ENCODE measurements around the gene TOLLIP.
"Not testable (repeated sequence)": the region's sequence is repeated elsewhere in the genome, so short reads cannot be mapped to it uniquely, and the experiment has no call there.

The TOLLIP gene

GRCh38 chr11:1242751-1243150 lies 66.7 kb downstream of the TOLLIP start:
- not testable (repeated sequence) for DNase-seq

- no peak for DNase-seq
Observed at GRCh38 chr11:1242289-1242688, 67.1 kb downstream of the TOLLIP start.

GRCh38 chr11:1241706-1242105 lies 67.7 kb downstream of the TOLLIP start:
- no peak for DNase-seq

- no peak for DNase-seq
Observed at GRCh38 chr11:1240771-1241170, 68.7 kb downstream of the TOLLIP start.

GRCh38 chr11:1239596-1240205 lies 69.7 kb downstream of the TOLLIP start:
- no peak for DNase-seq

- DNase-seq = no peak
Observed at GRCh38 chr11:1238767-1239595, 70.5 kb downstream of the TOLLIP start.

GRCh38 chr11:1237851-1238250 lies 71.6 kb downstream of the TOLLIP start:
- DNase-seq = no peak

GRCh38 chr11:1237128-1237580 lies 72.3 kb downstream of the TOLLIP start:
- no peak for DNase-seq

GRCh38 chr11:1236316-1237127 lies 72.9 kb downstream of the TOLLIP start:
- DNase-seq = no peak

GRCh38 chr11:1235901-1236315 lies 73.5 kb downstream of the TOLLIP start:
- no peak for DNase-seq

GRCh38 chr11:1235306-1235900 lies 74.0 kb downstream of the TOLLIP start:
- DNase-seq = no peak

GRCh38 chr11:1234771-1235305 lies 74.6 kb downstream of the TOLLIP start:
- no peak for DNase-seq

- DNase-seq = no peak
Observed at GRCh38 chr11:1234054-1234720, 75.2 kb downstream of the TOLLIP start.

- DNase-seq = no peak
Observed at GRCh38 chr11:1233351-1234053, 75.9 kb downstream of the TOLLIP start.

- no peak for DNase-seq
Observed at GRCh38 chr11:1232883-1233321, 76.5 kb downstream of the TOLLIP start.

- no peak for DNase-seq
Observed at GRCh38 chr11:1232021-1232882, 77.2 kb downstream of the TOLLIP start.

GRCh38 chr11:1231396-1232020 lies 77.9 kb downstream of the TOLLIP start:
- no peak for DNase-seq

GRCh38 chr11:1230456-1231395 lies 78.7 kb downstream of the TOLLIP start:
- DNase-seq = no peak

- no peak for DNase-seq
Observed at GRCh38 chr11:1230121-1230455, 79.3 kb downstream of the TOLLIP start.

Measured in stimulated activated CD4-positive, alpha-beta T cell treated with anti-CD3 and anti-CD28 coated beads, Interleukin-2, amount 100 ng/mL, for 48 hours (primary cell).